A172 (cell line): ENCODE measurements around the gene FOXB1. TPM values are rescaled to one million over a fixed set of nuclear protein-coding genes. Genes with fewer than 3 reads are reported as not detected.

ENCODE experiments used
- DNase-seq: peaks from one replicate; pipeline ENCODE4 v3.0.0-alpha.2; 2015; ENCODE audit warnings: low spot score
- total RNA-seq: library from RNA; depleted of rRNA; stranded (reverse); fragments of >200 nt; shearing (Covaris generic); gene quantifications from 2 replicates; pipeline ENCODE4 v1.2.3, GENCODE V29; 2014

Gene FOXB1
- total RNA-seq, 1 experiment from 2014 or later: not detected

DNA sequence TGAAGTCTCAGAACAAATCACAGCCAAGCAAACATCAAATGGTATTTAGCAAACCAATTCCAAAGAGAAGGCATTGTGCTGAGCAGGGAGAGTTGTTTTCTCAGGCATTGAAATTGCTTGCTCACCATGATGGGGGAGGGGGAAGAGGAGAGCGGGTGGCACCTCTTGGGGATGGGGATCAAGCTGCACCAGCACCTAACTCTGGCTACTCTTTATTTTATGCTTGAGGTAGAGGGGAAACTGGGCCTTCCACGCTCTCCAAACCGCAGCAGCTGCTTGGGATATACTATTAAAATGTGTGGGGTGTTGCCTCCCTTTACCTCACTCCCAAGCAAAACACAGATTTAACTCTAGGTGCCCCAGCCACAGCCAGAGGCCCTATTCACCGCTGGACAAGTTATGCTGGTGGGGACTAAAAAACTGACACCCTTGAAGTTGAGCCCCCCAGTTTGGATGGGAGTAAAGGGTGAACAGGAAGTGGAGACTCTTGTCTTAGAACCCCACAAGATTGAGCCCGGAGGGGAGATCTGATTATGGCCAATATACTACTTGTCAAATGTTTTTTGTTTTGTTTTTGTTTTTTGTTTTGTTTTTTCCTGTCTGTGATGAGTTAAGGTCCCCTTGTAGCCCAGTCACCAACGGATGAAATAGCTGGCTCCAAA lies 5.0 kb upstream of the FOXB1 start:
- DNase-seq: no peak

DNA sequence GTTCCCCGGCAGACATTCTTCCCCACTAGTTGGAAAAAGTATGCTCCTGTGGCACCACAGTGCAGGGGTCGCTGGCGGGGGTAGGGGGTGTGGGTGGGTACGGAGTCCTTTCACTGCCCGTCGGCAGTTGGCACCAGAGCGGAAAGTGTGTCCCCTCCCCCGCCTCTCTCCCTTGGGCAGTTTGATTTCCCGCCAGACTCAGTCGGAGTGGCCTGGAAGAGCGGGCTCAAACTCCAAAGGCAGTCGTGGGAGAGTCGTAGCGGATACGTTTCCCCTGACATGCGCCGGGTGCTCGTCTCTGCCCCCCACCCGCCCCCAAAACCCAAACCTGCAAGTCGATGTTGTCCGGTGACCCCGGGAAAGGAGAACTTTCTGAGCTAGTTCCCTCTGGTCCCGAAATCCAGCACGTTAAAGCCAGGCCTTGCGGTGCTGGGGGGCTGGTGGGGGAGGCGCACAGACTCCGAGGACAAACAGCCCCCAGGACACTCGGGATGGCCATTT lies 4.4 kb upstream of the FOXB1 start:
- no peak for DNase-seq

DNA sequence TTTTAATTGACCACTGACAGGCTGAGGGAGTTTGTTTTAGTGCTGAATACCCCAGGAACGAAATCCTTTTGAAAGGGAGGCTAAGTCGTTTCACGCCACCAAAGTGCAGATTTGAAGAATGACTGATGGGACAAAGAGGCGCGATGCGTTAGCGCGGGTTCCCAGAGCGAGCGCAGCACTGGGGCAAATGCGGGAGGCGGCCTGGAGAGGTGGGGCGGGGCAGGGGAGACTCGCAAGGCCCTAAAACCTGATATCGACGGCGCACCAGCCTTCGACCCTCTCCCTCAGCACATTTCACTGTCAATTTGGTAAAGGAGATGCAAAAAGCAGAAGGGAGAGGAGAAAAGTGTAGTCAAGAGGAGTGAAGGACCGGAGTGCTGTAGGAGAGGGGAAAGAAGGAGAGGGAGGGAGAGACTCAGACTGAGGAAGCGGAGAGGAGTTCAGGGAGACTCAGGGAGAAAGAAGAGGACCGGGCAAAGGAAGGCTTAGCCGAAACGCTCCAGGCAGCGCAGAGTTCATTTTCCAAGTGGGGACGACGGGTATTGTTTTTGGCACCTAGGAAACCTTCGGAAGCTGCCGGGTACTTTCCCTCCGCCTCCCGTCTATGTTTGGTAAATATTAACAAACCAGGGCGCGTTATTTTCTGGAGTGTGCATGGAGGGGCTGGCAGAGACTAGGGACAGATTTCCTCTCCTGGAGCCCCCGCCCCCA lies 3.8 kb upstream of the FOXB1 start:
- DNase-seq: no peak

DNA sequence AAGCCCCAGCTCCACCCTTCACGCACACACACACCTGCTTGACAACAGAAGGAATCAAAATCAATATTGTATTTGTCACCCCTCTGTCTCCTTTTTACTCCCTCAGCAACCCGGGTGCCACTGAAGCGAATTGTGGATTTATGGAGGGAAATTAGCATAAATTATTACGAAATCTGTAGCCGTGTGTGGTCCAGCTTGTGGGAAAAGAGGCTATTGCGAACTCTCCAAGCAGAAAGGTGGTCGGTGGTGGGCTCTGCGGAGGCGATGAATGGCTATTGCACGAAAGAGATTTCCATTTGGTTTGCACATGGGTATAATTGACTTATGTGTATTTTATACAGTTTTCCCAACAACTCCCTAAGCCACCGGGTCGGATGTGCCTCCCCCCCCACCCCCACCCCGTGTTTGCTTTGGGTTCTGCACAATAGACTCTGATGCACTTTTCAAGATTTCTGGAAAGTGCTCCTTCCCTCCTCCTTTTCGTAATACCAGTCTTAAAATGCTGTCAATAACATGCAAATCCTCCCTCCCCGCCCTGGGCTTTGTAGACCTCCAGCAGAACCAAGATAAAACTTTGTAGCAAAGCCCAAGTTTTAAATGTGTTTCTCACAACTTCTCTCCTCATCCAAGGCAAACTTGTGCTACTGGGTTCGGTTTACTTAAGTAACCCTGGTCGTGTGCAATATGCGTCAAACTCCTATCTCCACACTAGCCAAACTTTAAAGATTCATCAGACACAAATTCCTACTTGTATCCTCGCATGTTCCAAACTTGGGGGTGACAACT lies 3.1 kb upstream of the FOXB1 start:
- DNase-seq: no peak

DNA sequence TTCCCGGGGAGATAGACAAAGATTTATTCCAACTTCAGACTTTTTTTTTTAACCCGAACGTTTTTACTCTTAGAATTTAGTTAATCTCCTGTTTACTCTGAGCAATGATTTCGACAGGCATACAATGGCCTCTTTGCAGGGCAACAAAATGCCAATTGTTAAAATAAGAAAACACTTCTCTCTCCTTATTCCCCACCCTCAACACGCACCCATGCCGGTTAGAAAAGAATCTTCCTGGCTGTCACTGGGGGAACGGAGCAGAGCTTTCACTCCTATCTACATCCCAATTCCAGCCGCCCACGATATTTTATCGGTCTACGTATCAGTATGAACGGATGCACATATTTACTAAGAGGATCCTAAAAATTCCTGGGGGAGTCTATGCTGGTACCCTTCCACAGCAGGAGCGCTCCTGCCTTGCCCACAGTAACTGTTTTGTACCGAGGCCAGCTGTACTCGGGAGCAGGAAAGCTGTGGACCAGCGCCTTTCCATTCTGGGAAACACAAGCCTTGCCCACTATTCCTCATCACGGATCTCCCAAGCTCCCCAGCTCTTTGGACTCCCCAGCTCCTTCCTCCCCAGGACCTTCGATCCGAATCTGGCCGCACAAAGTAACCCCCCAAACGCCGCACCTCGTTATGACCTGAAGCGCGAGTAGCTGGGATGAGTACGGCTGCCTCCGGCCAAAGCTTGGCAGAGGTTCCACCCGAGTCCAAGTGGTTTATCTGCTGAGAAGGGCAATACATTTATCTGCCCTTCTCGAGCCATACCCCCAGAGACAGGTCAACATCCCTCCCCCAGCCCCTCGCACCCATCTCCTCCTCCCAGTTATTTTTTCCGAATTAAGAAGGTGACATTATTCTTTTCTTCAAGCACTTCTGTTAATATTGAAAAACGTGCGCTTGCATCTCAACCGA lies 2.2 kb upstream of the FOXB1 start:
- no peak for DNase-seq

DNA sequence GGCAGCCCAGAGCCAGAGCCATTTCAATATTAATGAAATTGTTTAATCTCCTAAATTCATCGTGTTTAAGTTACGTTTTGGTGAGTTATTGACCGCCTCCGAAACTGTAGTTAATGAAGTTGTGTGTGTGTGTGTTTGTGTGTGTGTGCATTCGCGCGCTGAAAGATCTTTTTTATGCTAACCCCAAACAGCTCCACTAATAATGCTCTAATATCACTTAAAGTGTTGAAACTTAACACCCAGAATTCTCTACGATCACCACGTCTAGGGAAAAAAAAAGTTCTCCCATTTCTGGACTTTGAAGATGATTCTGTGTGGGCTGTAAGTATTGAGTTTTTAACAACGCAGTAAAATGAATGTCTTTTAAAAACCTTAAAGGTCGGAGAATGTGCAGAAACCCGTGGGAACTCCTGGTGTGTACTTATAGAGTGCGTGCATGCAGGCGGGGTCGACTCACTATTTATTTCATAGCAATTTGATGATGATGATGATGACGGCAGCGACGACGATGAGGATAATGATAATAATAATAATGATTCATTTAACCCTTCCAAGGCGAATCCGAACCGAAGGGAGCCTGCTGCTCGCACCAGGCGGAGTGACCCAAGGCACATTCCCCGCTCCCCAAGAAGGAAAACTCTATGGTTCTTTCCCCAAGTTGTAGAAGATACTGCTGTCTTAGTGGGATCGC lies 1.4 kb upstream of the FOXB1 start:
- no peak for DNase-seq

DNA sequence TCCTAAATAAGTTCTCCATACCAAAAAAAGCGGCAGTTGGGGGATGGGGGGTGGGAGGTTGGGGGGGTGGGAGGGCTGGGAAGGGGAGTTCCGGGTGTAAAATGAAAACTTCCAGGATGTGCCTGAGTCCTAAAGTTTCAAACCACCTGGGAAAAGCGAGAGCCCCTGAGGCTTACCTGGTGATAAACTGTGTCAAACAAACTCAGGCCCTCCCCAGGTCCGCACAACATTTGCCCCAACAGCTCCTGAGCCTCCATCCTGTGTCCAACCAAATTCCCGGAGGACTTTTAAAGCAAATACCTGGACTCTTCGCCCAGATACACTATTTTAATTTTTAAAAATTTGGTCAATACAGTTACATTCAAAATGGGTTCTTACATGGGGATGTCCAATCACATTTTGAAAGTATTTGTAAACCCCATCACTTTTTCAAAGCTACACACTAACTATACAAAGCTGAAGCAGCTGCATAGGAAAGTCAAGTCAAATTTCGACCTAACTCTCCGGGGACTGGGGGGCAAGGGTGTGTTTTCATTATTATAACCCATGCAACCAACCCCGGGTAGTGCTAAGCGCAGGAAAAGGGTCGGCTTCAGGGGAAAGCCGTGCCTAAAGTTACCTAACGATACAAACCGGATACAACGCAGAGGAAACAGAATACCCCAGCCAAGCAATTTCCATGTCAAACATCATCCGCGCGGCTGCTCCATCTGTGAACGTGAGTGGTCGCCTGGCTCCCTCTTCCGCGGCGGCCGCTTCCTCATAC lies 685 bp upstream of the FOXB1 start:
- DNase-seq: no peak

DNA sequence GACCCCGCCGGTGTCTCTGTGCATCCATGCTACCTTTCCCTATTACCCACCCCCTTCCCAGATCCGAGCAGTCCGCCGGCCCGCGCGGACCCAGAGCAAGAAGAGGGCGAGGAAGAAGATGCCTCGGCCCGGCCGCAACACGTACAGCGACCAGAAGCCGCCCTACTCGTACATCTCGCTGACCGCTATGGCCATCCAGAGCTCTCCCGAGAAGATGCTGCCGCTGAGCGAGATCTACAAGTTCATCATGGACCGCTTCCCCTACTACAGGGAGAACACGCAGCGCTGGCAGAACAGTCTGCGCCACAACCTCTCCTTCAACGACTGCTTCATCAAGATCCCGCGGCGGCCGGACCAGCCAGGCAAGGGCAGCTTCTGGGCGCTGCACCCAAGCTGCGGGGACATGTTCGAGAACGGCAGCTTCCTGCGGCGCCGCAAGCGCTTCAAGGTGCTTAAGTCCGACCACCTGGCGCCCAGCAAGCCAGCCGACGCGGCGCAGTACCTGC lies 788 bp downstream of the FOXB1 start:
- DNase-seq: no peak

DNA sequence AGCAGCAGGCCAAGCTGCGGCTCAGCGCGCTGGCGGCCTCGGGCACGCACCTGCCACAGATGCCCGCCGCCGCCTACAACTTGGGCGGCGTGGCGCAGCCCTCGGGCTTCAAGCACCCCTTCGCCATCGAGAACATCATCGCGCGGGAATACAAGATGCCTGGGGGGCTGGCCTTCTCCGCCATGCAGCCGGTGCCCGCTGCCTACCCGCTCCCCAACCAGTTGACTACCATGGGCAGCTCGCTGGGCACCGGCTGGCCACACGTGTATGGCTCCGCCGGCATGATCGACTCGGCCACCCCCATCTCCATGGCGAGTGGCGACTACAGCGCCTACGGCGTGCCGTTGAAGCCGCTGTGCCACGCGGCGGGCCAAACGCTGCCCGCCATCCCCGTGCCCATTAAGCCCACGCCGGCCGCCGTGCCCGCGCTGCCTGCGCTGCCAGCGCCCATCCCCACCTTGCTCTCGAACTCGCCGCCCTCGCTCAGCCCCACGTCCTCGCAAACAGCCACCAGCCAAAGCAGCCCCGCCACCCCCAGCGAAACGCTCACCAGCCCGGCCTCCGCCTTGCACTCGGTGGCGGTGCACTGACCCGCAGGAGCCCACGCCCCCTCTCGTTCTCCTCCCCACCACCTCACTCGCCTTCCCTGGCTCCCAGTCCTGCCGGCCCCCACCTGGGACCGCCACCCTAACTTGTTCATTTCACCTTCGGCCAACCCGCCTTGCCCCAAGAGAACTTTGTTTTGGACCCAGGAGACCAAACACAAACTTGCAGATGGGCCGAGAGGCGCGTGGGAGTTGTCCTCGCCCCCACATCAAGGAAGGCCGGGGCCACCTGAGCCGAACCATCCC lies 1.5 kb downstream of the FOXB1 start:
- no peak for DNase-seq

DNA sequence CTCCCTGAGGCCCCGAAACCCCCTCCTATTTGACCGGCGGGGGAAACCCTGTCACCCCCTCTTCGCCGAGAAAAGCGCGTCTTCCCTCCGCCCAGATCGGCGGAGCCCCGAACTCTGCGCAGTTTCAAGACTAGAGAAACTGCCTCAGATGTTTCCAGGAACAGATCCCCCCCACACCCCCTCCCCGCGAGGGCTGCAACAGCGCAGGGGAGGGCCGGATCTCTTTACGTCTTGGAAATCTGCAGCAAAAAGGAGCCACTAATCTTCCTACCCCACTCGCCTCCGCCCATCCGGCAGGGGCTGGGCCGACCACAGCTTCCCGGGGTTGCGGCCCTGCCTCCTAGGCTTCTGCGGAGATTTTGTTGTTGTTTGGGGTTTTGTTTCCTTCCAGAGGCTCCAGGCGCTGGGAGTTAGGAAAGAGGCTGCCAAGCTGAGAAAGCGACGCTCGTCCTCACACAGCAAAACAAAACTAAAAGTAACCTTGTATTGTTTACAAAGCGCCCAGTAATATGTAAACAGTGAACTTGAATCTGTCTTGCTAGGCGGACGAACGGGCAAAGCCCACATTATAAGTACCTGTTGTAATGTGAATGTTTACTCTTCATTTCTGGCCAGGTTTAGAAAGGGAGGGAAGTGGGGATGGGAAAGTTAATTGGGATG lies 2.2 kb downstream of the FOXB1 start:
- DNase-seq: peak; percentile 50

DNA sequence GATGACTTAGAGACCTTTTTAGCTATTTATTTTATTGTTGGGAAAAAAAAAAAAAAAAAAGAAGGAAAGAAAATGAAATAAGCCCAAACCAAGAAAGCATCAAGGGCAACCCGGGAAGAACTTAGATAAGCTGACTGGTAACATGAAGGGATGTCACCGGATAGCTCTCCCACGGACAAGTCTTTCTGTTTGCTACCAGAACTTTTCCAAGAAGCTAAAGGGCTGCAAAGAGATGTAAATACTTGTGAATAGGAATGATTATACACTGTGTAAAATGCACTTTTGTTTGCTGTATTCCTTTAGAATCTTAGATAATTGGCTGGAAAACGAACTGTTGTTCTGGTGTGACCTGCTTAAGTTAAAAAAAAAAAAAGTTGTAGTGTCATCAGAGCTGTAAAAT lies 2.8 kb downstream of the FOXB1 start:
- DNase-seq: no peak

DNA sequence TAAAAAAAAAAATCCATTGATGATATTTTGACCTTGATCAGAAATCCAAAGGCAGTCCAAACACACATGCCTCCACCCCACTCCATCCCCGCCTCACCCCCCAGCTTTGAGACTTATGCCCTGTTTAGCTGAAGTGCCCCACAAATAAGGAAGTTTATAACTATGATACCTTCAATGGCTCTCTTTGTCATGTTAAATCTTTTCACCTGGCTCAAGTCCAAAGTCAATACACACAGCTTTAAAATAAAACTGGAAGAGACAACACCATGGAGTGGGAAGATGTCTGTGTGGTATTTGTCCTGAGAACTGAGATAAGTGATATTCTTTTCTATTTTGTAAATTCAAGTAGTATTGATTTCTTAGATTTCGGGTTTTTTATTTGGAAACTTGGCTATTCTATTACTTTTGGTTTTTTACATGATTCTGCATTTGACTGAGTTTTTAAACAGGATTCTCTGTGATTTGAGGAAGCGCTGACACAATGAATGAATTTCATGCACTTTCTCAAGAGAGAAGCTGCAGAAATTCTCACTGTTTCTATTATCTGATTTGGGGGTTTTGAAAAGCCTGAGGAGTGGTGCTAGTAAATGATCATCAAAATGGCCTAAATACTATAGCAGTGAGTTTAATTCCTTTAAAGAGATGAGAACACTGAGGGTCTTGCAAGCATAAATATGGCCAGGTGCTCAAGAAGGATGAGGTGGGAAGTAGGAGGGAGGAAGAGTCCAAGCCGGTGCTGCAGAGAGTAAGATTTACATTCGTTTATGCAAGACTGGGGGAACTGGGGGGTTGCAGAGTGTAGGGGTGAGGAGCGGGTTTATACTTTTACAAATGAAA lies 5.2 kb downstream of the FOXB1 start:
- DNase-seq: no peak

DNA sequence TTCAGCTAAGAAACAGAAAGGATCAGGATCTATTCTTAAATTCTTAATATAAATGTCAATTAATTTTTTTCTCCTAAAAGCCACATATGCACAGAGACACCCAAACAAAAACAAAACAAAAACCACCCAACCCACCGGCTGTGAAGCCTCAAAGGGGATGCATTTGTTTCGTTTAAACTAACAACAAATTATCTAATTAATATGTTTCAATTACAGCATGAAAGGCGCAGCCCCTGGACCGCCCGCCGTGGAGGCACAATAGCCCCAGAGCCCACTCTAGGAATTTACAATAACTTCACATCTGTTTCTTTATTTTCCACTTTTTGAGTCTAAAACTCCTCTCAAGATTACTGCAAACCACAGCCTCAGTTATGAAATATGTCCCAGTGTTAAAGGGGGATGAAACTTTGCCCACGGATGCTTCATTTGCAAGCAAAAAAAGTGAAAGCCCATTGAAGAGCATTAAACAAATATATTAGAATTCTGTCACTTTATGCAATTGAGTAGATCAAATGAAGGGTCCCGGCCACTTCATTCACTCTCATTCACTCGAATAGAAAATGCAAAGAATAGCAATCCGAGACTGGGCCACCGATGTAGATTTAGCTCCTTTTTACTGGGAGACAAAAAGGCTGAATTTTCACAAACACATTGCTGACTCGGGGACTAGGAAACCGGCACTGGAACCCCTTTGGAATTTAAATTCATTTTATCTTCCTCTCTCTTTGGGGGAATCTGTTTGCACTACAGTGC lies 6.0 kb downstream of the FOXB1 start:
- DNase-seq: no peak

DNA sequence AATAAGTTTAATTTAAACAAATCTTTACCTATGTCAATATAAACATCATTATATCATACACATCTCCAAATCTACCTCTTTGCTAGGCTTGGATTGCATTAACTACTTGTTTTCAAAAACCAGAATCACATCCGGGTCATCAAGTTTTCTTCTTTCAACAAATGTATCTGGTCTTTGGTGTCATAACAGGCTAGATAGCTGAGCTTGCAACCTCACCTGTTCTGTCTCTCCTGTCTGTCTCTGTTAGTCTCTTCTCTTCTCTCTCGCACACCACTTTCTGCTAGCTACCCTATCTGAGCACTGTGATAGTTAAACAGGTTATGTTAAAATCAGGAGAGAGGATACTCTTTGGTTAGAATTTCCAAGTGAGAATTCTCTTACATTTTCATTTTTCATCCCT lies 6.7 kb downstream of the FOXB1 start:
- DNase-seq: no peak

DNA sequence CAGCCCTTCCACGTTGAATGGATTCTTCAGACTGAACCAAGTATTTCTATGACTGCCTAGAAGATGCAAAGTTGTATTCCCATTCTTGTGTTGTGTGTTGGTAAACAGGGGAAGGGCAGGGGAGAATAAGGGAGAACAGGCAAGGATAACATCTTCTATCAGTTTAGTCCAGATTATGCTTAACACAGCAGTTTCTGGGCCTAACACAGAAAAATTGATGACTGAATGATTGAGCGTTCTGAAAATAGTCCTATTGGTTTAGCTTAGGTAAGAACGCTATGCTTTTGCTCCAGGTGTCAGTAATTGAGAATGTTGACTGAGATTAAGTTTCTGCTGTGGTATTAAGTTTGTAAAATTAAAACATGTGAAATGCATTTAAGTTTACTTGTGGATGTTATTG lies 8.6 kb downstream of the FOXB1 start:
- no peak for DNase-seq

DNA sequence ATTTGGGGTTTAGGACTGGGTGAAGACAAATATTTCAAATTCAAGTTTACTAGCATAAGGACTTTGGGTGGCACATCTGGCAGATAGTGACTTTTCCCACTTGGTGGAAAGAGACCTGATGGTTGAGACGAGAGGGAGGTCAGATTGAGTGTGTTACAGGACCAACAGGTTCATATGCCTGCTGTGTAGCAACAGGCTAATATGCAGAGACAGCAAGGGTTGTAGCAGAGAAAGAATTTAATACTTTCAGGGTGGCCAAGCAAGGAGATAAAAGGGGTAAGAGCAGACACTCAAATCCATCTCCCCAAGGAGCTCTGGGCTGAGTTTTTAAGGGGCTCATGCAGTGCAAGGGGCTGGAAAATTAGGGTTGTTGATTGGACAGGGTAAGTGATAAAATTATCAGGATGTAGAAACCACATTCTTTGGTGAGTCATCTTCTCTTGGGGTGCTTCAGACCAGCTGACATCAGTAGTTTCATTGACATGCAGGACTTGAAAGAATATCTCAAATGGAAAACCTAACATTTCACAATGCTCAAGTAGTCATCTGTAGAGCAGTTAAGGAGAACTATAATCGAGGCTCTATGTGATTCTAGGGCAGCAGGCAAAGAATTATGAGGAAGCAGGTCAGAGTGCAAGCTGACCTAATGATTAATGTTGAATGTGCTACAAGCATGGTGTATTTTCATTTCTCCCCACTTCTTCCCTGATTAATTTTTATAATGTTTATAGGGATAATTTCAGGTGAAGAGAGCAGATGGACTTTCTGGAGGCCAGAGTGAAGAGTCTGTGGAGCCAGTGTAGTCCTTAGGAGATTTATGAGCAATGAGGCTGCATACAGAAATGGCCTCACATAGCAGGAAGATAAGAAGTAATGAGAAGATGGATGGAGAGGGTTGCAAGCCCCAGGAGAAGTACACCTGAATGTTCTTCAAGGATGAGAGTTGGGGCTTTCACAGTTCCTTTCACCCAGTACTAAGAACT lies 13.7 kb downstream of the FOXB1 start:
- peak; percentile 58 for DNase-seq
